ENCODE data around the gene TMCC3.

GRCh38 chr12:94585626-94586025 is 64.7 kb downstream of the TMCC3 start:
- TF ChIP-seq POLR2AphosphoS5 (IDR thresholded peaks at IDR 0.05; ENCODE audit: insufficient read depth in 1 of 2, low read depth in 1 of 2) (no peak), POLR2A (IDR thresholded peaks at IDR 0.05) (no peak), CTCF (IDR thresholded peaks at IDR 0.05) (no peak)

Measured in vagina (tissue), 2 donors.